GM21423 (cell line): ENCODE results near the gene NOTCH3.

Experiments
- ATAC-seq: cut with Tn5 transposase; IDR thresholded peaks from one replicate; pipeline ENCODE4 v1.9.1; 2021; ENCODE audit warnings: mild to moderate bottlenecking, moderate library complexity; ENCODE audit not compliant: unreplicated experiment

Gene NOTCH3

GRCh38 chr19:15236886-15237285 is 36.1 kb upstream of the NOTCH3 start:
- ATAC-seq, result no peak

- no peak for ATAC-seq
These were observed 35.0 kb upstream of the NOTCH3 start for GRCh38 chr19:15235781-15236180.

- ATAC-seq, result no peak
These were observed 33.8 kb upstream of the NOTCH3 start for GRCh38 chr19:15234431-15235130.

DNA sequence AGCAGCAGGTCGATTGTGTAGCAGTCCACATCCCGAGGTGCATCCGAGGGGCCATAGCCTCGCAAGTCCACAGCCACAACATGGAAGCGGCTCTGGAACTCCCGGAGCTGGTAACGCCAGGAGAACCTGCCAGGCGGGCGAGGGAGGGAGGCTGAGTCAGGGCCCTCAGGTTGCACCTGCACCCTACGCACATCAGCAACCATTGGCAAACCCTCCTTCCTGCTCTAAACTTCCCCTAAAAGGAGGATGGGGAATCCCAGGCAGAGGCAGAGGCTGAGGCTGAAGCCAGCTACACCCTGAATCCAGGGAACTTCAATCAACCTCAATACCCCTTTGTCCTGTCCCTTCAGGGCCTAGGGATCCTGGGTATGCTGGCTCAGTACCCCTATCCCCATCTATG is 30.5 kb upstream of the NOTCH3 start:
- no peak for ATAC-seq

DNA sequence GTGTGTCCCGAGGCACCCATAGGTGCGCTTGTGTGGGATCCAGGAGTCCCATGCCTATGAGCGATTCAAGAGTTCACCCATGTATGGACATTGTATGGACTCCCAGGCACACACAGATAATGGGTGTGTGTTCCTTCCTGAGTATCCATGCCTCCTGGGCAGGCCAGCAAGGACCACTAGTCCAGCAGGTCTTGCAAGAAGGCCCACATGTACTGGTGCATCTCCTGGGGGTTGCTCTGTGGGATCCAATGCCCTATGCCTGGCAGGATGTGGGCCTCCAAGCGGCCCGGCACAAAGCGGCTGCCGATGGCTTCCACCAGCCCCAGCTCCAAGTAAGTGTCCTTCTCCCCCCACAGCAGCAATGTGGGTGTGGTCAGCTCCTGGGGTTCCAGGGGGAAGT is 26.5 kb upstream of the NOTCH3 start:
- ATAC-seq, result no peak

- ATAC-seq, result no peak
These were observed 25.0 kb upstream of the NOTCH3 start for GRCh38 chr19:15225760-15226159.

- ATAC-seq, result no peak
These were observed 23.0 kb upstream of the NOTCH3 start for GRCh38 chr19:15223649-15224361.

- ATAC-seq, result peak; percentile 86
These were observed 22.2 kb upstream of the NOTCH3 start for GRCh38 chr19:15222738-15223648.

DNA sequence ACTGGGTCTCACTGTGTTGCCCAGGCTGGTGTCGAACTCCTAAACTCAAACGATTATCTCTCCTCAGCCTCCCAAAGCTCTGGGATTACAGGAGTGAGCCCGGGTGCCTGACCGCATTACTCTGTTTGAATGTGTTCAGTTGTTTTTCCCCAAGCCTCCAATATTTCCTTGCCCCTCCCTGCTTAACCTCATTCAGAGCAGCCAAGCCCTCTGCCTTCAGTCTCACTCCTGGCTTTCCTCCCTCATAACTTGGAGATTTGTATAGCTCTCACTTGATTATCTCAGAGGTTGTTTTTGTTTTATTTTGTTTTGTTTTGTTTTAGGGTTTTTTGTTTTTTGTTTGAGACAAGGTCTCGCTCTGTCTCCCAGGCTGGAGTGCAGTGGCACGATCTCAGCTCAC is 20.0 kb upstream of the NOTCH3 start:
- ATAC-seq, result no peak

DNA sequence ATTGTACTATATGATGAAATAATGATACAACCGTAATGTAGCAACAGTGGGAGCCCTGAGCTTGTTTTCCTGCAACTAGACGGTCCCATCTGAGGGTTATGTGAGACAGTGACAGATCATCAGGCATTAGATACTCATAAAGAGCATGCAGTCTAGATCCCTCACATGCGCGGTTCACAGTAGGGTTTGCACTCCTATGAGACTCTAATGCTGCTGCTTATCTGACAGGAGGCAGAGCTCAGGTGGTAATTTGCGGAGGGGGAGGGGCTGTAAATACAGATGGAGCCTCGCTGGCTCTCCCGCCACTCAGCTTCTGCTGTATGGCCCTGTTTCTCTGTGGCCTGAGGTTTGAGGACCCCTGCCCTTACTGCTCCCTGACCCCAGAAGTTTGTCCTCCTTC is 17.7 kb upstream of the NOTCH3 start:
- ATAC-seq, result no peak

GRCh38 chr19:15216363-15216762 is 15.6 kb upstream of the NOTCH3 start:
- no peak for ATAC-seq

DNA sequence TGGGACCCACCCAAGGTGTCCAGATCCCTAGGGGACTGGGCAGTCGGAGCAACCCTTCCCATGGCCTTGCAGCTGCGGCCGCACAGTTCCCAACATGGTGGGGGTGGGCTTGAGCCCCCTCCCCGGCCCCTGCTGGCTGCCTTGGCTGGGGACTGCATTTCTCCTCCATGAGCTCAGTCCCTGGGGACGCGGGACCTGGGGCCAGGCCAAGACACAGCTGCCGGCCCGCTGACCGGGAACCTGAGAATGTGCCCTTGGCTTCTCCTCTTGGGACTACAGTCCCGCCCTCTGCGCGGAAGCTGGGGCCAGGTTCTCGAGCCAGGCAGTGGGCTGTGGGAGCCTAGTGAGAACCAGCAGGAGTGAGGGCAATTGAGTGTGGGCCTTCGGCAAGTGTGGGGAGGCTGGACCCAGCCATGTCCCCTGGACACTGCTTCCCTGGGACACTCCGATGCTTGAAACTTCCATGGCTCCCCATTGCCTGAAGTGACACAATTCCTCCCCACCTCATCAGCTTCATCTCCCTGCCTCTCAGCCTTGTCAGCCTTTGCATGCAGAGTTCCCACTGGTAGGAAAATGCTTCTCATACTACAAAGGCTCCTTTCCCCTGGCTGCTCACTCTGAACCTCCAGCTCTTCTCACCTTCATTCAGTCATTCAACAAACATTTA is 13.1 kb upstream of the NOTCH3 start:
- ATAC-seq, result no peak

DNA sequence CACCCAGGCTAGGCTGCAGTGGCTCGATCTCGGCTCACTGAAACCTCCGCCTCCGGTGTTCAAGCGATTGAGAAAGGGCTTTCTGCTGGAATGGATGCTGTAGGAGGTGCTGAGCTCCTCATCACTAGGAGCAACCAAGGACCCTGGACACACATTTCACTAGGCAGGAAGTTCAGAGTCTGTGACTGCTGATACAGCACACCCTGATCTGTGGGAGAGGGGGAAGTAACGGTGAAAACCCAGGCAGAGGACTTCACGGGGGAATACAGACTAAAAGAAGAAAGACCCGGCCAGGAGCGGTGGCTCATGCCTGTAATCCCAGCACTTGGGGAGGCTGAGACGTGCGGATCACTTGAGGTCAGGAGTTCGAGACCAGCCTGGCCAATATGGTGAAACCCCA is 11.9 kb upstream of the NOTCH3 start:
- no peak for ATAC-seq

DNA sequence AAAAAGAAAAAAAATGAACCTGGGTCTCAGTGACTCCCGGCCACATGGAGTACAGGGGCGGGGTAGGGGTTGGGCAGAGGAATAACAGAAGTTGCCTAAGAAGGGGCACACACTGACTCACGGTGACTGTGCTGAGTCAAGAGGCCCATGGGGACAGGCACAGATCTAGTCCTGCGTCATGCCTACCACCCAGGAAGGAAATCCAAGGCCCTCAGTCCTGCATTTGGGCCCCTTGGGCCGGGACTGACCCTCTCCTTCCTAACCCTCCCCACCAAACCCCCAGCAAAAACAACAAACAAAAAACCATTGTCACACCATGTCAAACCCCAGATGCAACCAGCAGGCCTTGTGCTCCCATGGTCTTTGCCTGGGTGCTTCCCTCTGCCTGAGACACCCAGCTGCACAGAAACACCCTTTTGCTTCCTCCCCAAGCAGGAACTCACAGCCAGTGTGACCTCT is 9.6 kb upstream of the NOTCH3 start:
- no peak for ATAC-seq

- ATAC-seq, result no peak
These were observed 704 bp upstream of the NOTCH3 start for GRCh38 chr19:15201374-15202023.

DNA sequence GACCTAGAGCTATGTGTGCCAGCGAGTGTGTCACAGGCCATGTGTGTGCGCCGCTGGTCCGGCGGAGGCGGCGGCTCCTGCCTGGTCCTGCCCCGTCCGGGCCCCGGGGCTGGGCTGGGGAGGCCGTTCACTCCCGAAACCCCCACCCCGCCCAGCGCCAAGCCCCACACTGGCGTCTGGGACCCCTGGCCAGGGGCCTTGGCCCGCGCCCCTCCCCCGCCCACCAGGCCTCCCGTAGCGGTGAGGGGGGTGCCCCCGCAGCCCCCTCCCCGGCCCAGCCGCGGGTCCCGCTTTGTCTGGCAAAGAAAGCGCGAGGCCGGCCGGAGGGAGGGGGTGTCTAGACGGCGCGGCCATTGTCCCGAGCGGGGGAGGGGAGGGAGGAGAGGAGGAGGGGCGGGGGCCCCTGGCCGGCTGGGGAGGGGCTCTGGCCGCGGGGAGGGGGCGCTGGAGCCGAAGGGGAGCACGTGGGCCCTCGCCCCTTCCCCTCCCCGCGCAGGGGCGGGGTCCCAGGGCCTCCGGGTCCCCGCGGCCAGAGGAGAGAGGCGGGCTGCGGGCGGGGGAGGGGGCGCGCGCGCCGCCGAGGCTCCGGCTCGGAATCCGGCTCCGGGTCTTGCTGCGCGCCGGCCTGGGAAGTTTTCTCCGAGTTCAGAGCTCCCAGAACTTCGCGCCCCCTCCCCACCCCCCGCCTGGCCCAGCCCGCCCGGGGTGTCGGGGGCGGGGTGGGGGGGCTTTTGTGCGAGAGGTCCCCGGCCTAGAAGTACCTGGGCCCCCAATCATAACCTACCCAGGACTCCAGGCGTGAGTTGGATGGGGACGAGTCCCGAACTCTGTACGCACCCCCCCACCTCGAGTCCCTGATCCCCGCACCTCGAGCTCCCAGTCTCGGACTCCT is 888 bp downstream of the NOTCH3 start:
- no peak for ATAC-seq

DNA sequence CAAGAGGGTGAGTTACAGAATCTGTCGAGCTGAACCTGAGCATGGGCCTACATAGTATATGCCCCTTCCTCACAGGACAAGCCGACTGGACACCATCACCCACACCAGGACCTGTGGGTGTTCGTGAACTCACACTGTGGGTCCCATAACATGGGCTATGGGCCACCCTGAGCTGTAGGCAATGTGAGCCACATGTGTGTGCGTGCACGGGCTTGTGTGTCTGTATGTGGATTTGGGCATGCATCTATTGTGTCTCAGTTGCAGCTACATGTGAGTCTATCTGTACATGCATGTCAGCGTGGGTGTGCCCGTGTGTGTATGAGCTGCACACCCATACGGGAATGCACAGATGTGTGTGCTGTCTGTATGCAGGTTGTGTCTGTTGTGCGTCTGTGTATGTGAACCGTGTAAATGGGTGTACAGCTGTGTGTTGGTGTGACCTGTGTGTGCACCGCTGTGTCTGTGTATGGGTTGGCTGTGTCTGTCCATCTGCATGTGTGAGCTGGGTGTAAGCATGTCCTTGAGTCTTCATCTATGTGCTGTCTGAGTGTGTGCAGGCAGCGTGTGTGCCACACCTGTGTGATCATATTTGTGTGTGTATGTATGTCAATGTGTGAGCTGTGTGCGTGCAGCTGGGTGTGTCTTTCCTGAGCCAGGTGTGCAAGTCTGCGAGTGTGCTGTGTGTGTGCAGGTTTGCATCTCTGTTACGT is 1.7 kb downstream of the NOTCH3 start:
- ATAC-seq, result no peak

DNA sequence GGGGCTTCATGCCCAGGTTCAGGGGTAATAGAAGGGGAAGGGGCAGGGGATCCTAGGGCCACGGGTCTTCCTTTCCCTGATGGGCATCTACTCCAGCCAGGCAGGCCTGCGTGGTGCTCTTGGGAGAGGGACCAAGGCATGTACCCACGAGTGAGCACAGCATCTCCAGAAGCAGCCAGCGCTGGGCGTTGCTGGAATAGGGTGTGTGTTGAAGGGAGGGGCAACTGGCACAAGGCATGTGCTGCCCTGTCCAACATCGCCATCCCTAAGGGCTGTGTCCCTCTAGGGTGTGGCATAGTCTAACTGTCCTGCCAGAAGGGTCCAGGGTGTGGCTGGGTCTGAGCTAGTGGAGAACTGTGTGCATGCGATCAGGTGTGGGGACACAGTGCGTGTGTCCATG is 2.9 kb downstream of the NOTCH3 start:
- no peak for ATAC-seq
